A549 (cell line): ENCODE measurements around the gene TXLNG. TPM values are rescaled to one million over a fixed set of nuclear protein-coding genes. Genes with fewer than 3 reads are reported as not detected.

Experiments
- ATAC-seq, 2 experiments: fragments of 200-7000 bp in 1 of 2; fragments of >200 bp in 1 of 2; cut with Nextera tagmentation in 1 of 2; cut with Tn5 transposase in 1 of 2; 3 replicates each; pipeline versions ENCODE4 v1.8.0 to v1.9.1; 2018 to 2020; ENCODE audit warnings: mild to moderate bottlenecking in 1 of 2, moderate library complexity in 1 of 2
- CTCF ChIA-PET: fragments of 300-600 bp; sonication (Branson Sonifier 250); formaldehyde crosslinking; extraction: SDS; loops from one replicate; lab custom pipeline; 2021; ENCODE audit warnings: antibody characterized with exemption, inconsistent platforms; lab: Yijun Ruan, JAX
- POLR2A ChIA-PET: fragments of 350-600 bp; formaldehyde crosslinking; extraction: SDS; loops from one replicate; lab custom pipeline; 2021; ENCODE audit warnings: antibody characterized with exemption, inconsistent platforms; lab: Yijun Ruan, JAX
- DNase-seq, 2 experiments: peaks; one replicate each; pipeline versions ENCODE4 v3.0.0 to v3.0.0-alpha.2; 2011 to 2016; ENCODE audit warnings: low read depth in 1 of 2, low spot score in 1 of 2
- FAIRE-seq: peaks from 2 replicates; lab custom pipeline; 2011; peaks lifted over from hg19 to GRCh38; lab: Jason Lieb, UNC
- H3K27ac ChIP-seq, 2 experiments: fragments of >200 bp; sonication (Bioruptor Twin); formaldehyde crosslinking; 3 replicates each; pipeline ENCODE4 v1.5.1; 2016 to 2017
- H3K4me1 ChIP-seq: fragments of >200 bp; sonication (Bioruptor Twin); formaldehyde crosslinking; 3 replicates; pipeline ENCODE4 v1.6.1; 2016
- H3K4me2 ChIP-seq: fragments of >200 bp; sonication (Bioruptor Twin); formaldehyde crosslinking; 3 replicates; pipeline ENCODE4 v1.6.1; 2016
- H3K4me3 ChIP-seq: fragments of >200 bp; sonication (Bioruptor Twin); formaldehyde crosslinking; 3 replicates; pipeline ENCODE4 v1.5.1; 2016
- H3K9me3 ChIP-seq: fragments of >200 bp; sonication (Bioruptor Twin); formaldehyde crosslinking; 3 replicates; pipeline ENCODE4 v1.6.1; 2016
- CBX8 ChIP-seq: fragments of 200-600 bp; sonication (generic); IDR thresholded peaks from 2 replicates; pipeline ENCODE4 v1.6.1; 2016
- CEBPB ChIP-seq, 2 experiments: fragments of >200 bp in 1 of 2; sonication (Bioruptor Twin) in 1 of 2; formaldehyde crosslinking in 1 of 2; IDR thresholded peaks; 2 replicates each; pipeline ENCODE4 v1.6.1; 2012 to 2016
- EP300 ChIP-seq, 2 experiments: fragments of >200 bp; sonication (Bioruptor Twin); formaldehyde crosslinking; IDR thresholded peaks; 2 replicates in 1 of 2; 3 replicates in 1 of 2; pipeline ENCODE4 v1.6.1; 2016 to 2017
- ESRRA ChIP-seq: fragments of 150-350 bp; IDR thresholded peaks from 2 replicates; pipeline ENCODE4 v1.6.1; 2014; ENCODE audit warnings: mild to moderate bottlenecking, low read length, borderline replicate concordance
- FOSB ChIP-seq: fragments of 250-450 bp; sonication (Bioruptor Pico); IDR thresholded peaks from 2 replicates; pipeline ENCODE4 v1.5.0; 2020; ENCODE audit warnings: mild to moderate bottlenecking, moderate library complexity
- FOSL2 ChIP-seq, 2 experiments: fragments of 450-650 bp in 1 of 2; fragments of >200 bp in 1 of 2; sonication (Bioruptor Twin) in 1 of 2; formaldehyde crosslinking; IDR thresholded peaks; 2 replicates each; pipeline versions ENCODE4 v1.5.0 to v1.6.1; 2016 to 2020; ENCODE audit warnings: mild to moderate bottlenecking in 1 of 2, moderate library complexity in 1 of 2
- FOXS1 ChIP-seq: fragments of 250-450 bp; sonication (Bioruptor Pico); IDR thresholded peaks from 2 replicates; pipeline ENCODE4 v1.5.0; 2020; ENCODE audit warnings: mild to moderate bottlenecking, moderate library complexity
- GATA3 ChIP-seq: IDR thresholded peaks from 2 replicates; pipeline ENCODE4 v1.6.1; 2012; ENCODE audit warnings: borderline replicate concordance
- HOXB13 ChIP-seq: fragments of 250-450 bp; sonication (Bioruptor Pico); IDR thresholded peaks from 2 replicates; pipeline ENCODE4 v1.5.0; 2020; ENCODE audit warnings: low read depth, mild to moderate bottlenecking, moderate library complexity
- JUN ChIP-seq, 2 experiments: fragments of >200 bp; sonication (Bioruptor Twin); formaldehyde crosslinking; IDR thresholded peaks; 2 replicates in 1 of 2; 3 replicates in 1 of 2; pipeline ENCODE4 v1.6.1; 2016 to 2017
- JUNB ChIP-seq: fragments of >200 bp; sonication (Bioruptor Twin); formaldehyde crosslinking; IDR thresholded peaks from 2 replicates; pipeline ENCODE4 v1.6.1; 2016
- KDM1A ChIP-seq: fragments of 200-600 bp; sonication (generic); IDR thresholded peaks from 2 replicates; pipeline ENCODE4 v1.6.1; 2016; ENCODE audit warnings: low read depth, mild to moderate bottlenecking
- MAFK ChIP-seq: fragments of 450-650 bp; IDR thresholded peaks from 2 replicates; pipeline ENCODE4 v1.6.1; 2014; ENCODE audit not compliant: partially characterized antibody
- NFE2L2 ChIP-seq: fragments of 150-350 bp; conservative IDR thresholded peaks from 2 replicates; pipeline ENCODE4 v1.6.1; 2014; ENCODE audit warnings: low read length
- NR3C1 ChIP-seq: fragments of >200 bp; sonication (Bioruptor Twin); formaldehyde crosslinking; IDR thresholded peaks from 3 replicates; pipeline ENCODE4 v1.6.1; 2017
- POLR2AphosphoS2 ChIP-seq: conservative IDR thresholded peaks from 2 replicates; pipeline ENCODE4 v1.6.1; 2012; ENCODE audit warnings: low read length, improper control_type of control experiment, inconsistent platforms
- RNF2 ChIP-seq: fragments of 200-600 bp; sonication (generic); IDR thresholded peaks from 2 replicates; pipeline ENCODE4 v1.6.1; 2016; ENCODE audit warnings: low read depth, mild to moderate bottlenecking, antibody characterized with exemption, moderate library complexity, borderline replicate concordance
- TFCP2L1 ChIP-seq: fragments of 250-450 bp; sonication (Bioruptor Pico); IDR thresholded peaks from 2 replicates; pipeline ENCODE4 v1.5.0; 2021; ENCODE audit warnings: mild to moderate bottlenecking
- TP53 ChIP-seq: fragments of 250-450 bp; sonication (Bioruptor Pico); IDR thresholded peaks from 2 replicates; pipeline ENCODE4 v1.5.0; 2021; ENCODE audit warnings: mild to moderate bottlenecking, moderate library complexity
- ZC3H11A ChIP-seq: fragments of 450-650 bp; IDR thresholded peaks from 2 replicates; pipeline ENCODE4 v1.6.1; 2014; ENCODE audit warnings: antibody characterized with exemption, mild to moderate bottlenecking
- ZNF302 ChIP-seq: fragments of 250-450 bp; sonication (Bioruptor Pico); IDR thresholded peaks from 2 replicates; pipeline ENCODE4 v1.9.0; 2021; ENCODE audit warnings: inconsistent platforms, mild to moderate bottlenecking, moderate library complexity
- WGBS: methylation state at CpG from one replicate; pipeline ENCODE4 v1.1.6; 2017; ENCODE audit errors: missing lambda C conversion rate; 5-methylcytosine and 5-hydroxymethylcytosine counted together
- polyA plus RNA-seq, 4 experiments: library from polyadenylated mRNA; depleted of rRNA in 3 of 4; stranded (reverse); fragments of >200 nt; fragmentation: RNase III in 1 of 4; extraction: RNeasy Plus Mini Kit Qiagen cat#74134 plus additional on column Dnase treatment in 1 of 4; gene quantifications; 2 replicates in 3 of 4; 3 replicates in 1 of 4; pipeline ENCODE4 v1.2.3, GENCODE V29; 2011 to 2017
- TF ChIP-seq, protein P1 (sequence below): IDR thresholded peaks from 2 replicates; pipeline ENCODE4 v1.6.1; 2012; ENCODE audit warnings: low read depth, borderline replicate concordance
- TF ChIP-seq, protein P2 (sequence below): fragments of 250-450 bp; sonication (Bioruptor Pico); IDR thresholded peaks from 2 replicates; pipeline ENCODE4 v1.5.0; 2021; ENCODE audit warnings: mild to moderate bottlenecking, moderate library complexity, borderline replicate concordance
- TF ChIP-seq, protein P3 (sequence below): fragments of >200 bp; sonication (Bioruptor Twin); formaldehyde crosslinking; IDR thresholded peaks from 3 replicates; pipeline ENCODE4 v1.6.1; 2016

The TXLNG gene
- polyA plus RNA-seq, 2 of the 4 experiments (the other 2 are of a cell fraction): 16.0 to 36.8 TPM

DNA sequence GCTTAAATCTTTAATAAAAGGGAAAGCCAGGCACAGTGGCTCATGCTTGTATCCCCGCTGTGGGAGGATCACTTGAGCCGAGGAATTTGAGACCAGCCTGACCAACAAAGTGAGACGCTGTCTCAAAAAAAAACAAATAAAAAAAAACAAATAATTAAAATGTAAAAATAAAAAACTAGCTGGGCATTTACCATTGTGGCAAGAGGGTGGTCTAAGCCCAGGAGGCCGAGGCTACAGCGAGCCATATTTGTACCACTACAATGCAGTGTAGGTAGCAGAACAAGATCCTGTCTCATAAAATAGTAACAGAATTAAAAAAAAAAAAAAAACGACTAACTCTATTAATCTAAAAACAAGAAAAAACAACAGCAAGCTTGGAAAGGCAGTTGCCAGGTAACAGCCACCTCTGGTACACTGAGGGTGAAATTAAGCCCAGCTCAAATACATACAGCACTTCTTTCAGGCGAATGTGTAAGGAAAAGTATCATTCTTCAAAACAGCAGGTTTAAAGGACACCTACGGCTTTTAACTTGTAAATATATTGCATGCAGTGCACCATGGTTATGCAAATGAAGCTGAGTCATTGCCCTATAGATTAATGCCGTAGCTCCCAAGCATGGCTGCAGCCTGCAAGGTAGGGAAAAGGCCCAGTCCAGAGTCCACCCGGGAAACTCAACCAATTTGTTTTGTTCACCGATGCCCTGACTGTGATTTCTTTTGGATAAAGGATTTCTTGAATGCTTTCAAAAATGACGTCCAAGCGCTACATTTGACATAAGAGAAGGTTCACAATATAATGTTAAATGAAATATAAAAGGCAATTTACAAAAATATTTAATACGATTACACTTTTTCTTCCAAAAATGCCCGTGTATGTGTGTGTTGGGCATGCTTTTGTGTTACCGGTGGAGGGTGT, 14.5 kb upstream of the TXLNG start (continued):
- TF ChIP-seq, protein P1, sequence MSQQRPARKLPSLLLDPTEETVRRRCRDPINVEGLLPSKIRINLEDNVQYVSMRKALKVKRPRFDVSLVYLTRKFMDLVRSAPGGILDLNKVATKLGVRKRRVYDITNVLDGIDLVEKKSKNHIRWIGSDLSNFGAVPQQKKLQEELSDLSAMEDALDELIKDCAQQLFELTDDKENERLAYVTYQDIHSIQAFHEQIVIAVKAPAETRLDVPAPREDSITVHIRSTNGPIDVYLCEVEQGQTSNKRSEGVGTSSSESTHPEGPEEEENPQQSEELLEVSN: no peak
- TF ChIP-seq NFE2L2: 0 out of 2 replicates have a peak, but pooled peaks have one; percentile 21
- TF ChIP-seq GATA3: peak; percentile 58; the same call in 1 of the 2 replicates
- peak; percentile 99 for TF ChIP-seq FOSB (CRISPR knock-in tag)
- no peak for TF ChIP-seq ZC3H11A
- TF ChIP-seq TFCP2L1 (CRISPR knock-in tag): peak; percentile 99
- TF ChIP-seq MAFK: peak; percentile 85
- TF ChIP-seq, protein P2, sequence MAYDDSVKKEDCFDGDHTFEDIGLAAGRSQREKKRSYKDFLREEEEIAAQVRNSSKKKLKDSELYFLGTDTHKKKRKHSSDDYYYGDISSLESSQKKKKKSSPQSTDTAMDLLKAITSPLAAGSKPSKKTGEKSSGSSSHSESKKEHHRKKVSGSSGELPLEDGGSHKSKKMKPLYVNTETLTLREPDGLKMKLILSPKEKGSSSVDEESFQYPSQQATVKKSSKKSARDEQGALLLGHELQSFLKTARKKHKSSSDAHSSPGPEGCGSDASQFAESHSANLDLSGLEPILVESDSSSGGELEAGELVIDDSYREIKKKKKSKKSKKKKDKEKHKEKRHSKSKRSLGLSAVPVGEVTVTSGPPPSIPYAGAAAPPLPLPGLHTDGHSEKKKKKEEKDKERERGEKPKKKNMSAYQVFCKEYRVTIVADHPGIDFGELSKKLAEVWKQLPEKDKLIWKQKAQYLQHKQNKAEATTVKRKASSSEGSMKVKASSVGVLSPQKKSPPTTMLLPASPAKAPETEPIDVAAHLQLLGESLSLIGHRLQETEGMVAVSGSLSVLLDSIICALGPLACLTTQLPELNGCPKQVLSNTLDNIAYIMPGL (CRISPR knock-in tag): peak; percentile 84; the same call in 1 of the 2 replicates

DNA sequence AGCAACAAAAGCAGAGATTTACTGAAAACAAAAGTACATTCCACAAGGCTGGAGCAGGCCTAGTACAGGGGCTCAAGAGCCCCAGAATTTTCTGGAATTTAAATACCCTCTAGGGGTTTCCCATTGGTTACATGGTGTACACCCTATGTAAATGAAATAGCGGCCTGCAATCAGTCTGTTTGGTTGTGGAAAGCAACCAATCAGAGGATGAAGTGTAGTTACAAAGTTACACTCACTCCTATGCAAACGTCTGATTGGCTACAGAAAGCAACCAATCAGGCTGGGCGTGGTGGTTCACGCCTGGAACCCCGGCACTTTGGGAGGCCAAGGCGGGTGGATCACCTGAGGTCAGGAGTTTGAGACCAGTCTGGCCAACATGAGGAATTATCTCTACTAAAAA, 13.8 kb upstream of the TXLNG start:
- no peak for FAIRE-seq
- Histone ChIP-seq H3K9me3 (no peaks in the 10 kb centered on the region), H3K27ac (peak overlapping the region; percentile 79 to 90), H3K4me2 (peak overlapping the region; percentile 64), H3K4me3 (no peak overlapping the region), H3K4me1 (peaks cover 13% of the 10 kb centered on the region; the same call in 2 of the 3 replicates)
- peak; percentile 21 to 46; a peak in 3 of 6 replicates for ATAC-seq
- TF ChIP-seq EP300 (IDR thresholded peaks at IDR 0.05): no peak
- no peak for TF ChIP-seq HOXB13 (CRISPR knock-in tag)
- no peak for TF ChIP-seq FOSL2 (IDR thresholded peaks at IDR 0.05)
- no peak for TF ChIP-seq FOSL2 (CRISPR knock-in tag; IDR thresholded peaks at IDR 0.05)
- TF ChIP-seq KDM1A: no peak
- no peak for TF ChIP-seq ZNF302
- TF ChIP-seq POLR2AphosphoS2: no peak
- no peak for TF ChIP-seq FOXS1 (CRISPR knock-in tag)
- TF ChIP-seq ESRRA: no peak
- no peak for TF ChIP-seq JUN (IDR thresholded peaks at IDR 0.05)
- no peak for TF ChIP-seq JUNB
- no peak for TF ChIP-seq RNF2
- no peak for TF ChIP-seq TP53 (CRISPR knock-in tag)
- TF ChIP-seq, protein P3, sequence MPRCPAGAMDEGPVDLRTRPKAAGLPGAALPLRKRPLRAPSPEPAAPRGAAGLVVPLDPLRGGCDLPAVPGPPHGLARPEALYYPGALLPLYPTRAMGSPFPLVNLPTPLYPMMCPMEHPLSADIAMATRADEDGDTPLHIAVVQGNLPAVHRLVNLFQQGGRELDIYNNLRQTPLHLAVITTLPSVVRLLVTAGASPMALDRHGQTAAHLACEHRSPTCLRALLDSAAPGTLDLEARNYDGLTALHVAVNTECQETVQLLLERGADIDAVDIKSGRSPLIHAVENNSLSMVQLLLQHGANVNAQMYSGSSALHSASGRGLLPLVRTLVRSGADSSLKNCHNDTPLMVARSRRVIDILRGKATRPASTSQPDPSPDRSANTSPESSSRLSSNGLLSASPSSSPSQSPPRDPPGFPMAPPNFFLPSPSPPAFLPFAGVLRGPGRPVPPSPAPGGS: no peak
- no peak for TF ChIP-seq CBX8
- no peak for TF ChIP-seq NR3C1
- no peak for TF ChIP-seq CEBPB (IDR thresholded peaks at IDR 0.05)
- peak in 1 of 2 experiments; percentile 61 for DNase-seq
- 91% methylated on average over 6 of the region's 6 CpGs for WGBS
- ChIA-PET POLR2A (interaction anchor here (1.2 to 2.0 kb wide), 6 partner anchors 10 to 60 kb away, joined by 4 to 37 read pairs (median 14); partner anchors contain the start of genes CTPS2, SYAP1 and TXLNG), CTCF (no interaction called here)
